A673 (cell line): ENCODE measurements around the gene IQCH.

Experiments used
- CTCF ChIP-seq: fragments of 300-800, 200-600 bp; sonication (generic); conservative IDR thresholded peaks from 2 replicates; pipeline ENCODE4 v1.5.1; 2017; ENCODE audit warnings: low read depth, mild to moderate bottlenecking, antibody characterized with exemption, low read length, moderate library complexity, mixed read lengths
- EZH2 ChIP-seq: fragments of 200-600 bp; sonication (generic); IDR thresholded peaks from 2 replicates; pipeline ENCODE4 v1.6.1; 2017; ENCODE audit warnings: borderline replicate concordance, low read depth, mild to moderate bottlenecking, mixed read lengths, antibody characterized with exemption, low read length; ENCODE audit not compliant: poor library complexity, severe bottlenecking

- TF ChIP-seq CTCF (no peak), EZH2 (no peak)
Measured at GRCh38 chr15:67509918-67510317, 255.3 kb downstream of the IQCH start.
